GM18907 (cell line): ENCODE measurements around the gene GLI3.

Source experiments
- ATAC-seq: cut with Tn5 transposase; IDR thresholded peaks from one replicate; pipeline ENCODE4 v1.9.1; 2021; ENCODE audit warnings: mild to moderate bottlenecking, moderate library complexity; ENCODE audit not compliant: unreplicated experiment

Gene GLI3

GRCh38 chr7:42106562-42106961, 130.4 kb downstream of the GLI3 start:
- ATAC-seq, result no peak

GRCh38 chr7:42105554-42106358, 131.3 kb downstream of the GLI3 start:
- no peak for ATAC-seq

- no peak for ATAC-seq
These were observed 132.3 kb downstream of the GLI3 start for GRCh38 chr7:42104694-42105093.

- ATAC-seq, result no peak
These were observed 132.8 kb downstream of the GLI3 start for GRCh38 chr7:42104231-42104630.

GRCh38 chr7:42103456-42103855, 133.6 kb downstream of the GLI3 start:
- no peak for ATAC-seq

GRCh38 chr7:42103020-42103419, 134.0 kb downstream of the GLI3 start:
- ATAC-seq, result no peak

GRCh38 chr7:42102301-42102700, 134.7 kb downstream of the GLI3 start:
- ATAC-seq, result no peak

- ATAC-seq, result no peak
These were observed 136.9 kb downstream of the GLI3 start for GRCh38 chr7:42100156-42100508.

- no peak for ATAC-seq
These were observed 137.4 kb downstream of the GLI3 start for GRCh38 chr7:42099470-42100155.

GRCh38 chr7:42099066-42099465, 137.9 kb downstream of the GLI3 start:
- ATAC-seq, result no peak

GRCh38 chr7:42097752-42098151, 139.3 kb downstream of the GLI3 start:
- no peak for ATAC-seq

GRCh38 chr7:42096681-42097561, 140.1 kb downstream of the GLI3 start:
- ATAC-seq, result no peak

GRCh38 chr7:42096268-42096667, 140.7 kb downstream of the GLI3 start:
- ATAC-seq, result no peak

- no peak for ATAC-seq
These were observed 141.2 kb downstream of the GLI3 start for GRCh38 chr7:42095791-42096190.

- no peak for ATAC-seq
These were observed 143.6 kb downstream of the GLI3 start for GRCh38 chr7:42093349-42093905.

- no peak for ATAC-seq
These were observed 145.3 kb downstream of the GLI3 start for GRCh38 chr7:42091461-42092291.

- no peak for ATAC-seq
These were observed 146.2 kb downstream of the GLI3 start for GRCh38 chr7:42090806-42091205.

GRCh38 chr7:42090056-42090455, 147.0 kb downstream of the GLI3 start:
- ATAC-seq, result no peak

- no peak for ATAC-seq
These were observed 149.4 kb downstream of the GLI3 start for GRCh38 chr7:42087616-42088015.

GRCh38 chr7:42085531-42085930, 151.5 kb downstream of the GLI3 start:
- ATAC-seq, result no peak
